DMS53 treated with DMSO at 0.1 percent for 48 hours (cell line): ENCODE measurements around the gene MMP17.
A peak's percentile ranks its signal among the peaks of the same experiment; 100 is the strongest.

Source experiments
- DNase-seq: peaks from one replicate; lab custom pipeline; 2025; ENCODE audit not compliant: unreplicated experiment; lab: John Stamatoyannopoulos, UW

The MMP17 gene

DNA sequence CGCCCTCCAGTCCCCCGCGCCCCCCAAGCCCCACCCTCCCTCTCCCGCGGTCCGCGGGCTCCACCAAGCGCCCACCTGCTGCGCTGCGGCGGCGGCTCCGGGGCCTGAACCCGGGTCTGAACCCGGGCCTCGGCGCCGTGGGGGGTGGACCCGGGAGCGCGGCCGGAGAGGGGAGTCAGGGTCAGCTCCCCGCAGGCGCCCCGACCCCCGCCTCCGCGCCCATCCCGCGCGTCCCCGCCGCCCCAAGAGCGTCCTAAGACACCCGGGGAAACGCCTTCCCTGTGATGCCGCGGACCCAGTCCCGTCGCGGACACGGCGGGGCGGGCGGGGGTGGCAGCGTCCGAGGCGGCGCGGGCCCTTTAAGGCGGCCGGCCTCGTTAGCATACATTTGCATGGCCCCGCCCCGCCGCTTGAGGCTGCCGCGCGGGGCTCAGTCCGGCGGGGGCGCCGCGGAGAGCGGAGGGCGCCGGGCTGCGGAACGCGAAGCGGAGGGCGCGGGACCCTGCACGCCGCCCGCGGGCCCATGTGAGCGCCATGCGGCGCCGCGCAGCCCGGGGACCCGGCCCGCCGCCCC lies at the start of gene MMP17:
Gene MMP17 (plus strand): TSS at position 433 of the 574 bp plus-strand sequence. CDS start 102 bp downstream, at position 535.
- DNase-seq: peak; percentile 29

- DNase-seq: no peak
Measured at GRCh38 chr12:131779027-131779426, 49.2 kb upstream of the MMP17 start.

- no peak for DNase-seq
Measured at GRCh38 chr12:131782061-131782460, 46.1 kb upstream of the MMP17 start.

DNA sequence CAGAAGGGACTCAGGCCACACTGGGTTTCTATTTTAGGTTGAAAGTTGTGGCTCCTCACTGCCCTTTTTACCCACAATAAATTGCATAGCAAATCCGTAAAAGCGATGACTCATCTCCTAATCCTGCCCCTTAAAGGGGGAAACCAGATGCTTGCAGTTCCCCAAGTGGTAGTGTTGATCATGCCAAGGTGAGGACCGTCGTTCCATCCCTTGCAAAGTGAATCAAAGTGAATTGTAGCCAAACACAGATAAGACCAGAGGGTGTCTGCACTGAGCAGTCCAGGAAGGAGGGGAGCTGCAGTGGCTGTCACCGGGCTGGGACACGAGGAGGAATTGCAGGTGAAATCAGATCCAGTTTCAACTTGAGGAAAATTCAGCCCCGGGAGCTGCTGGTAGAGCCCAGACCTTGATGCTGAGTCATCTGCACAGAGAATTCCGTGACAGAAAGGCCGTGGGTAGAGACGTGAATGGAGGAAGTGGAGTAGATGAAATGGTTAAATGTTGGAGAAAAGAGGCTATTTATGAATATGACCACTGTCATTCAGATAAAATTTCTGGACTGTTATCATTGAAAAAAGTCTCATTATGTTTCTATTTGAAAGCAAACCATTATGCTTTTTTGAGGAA lies 44.2 kb upstream of the MMP17 start:
- no peak for DNase-seq

DNA sequence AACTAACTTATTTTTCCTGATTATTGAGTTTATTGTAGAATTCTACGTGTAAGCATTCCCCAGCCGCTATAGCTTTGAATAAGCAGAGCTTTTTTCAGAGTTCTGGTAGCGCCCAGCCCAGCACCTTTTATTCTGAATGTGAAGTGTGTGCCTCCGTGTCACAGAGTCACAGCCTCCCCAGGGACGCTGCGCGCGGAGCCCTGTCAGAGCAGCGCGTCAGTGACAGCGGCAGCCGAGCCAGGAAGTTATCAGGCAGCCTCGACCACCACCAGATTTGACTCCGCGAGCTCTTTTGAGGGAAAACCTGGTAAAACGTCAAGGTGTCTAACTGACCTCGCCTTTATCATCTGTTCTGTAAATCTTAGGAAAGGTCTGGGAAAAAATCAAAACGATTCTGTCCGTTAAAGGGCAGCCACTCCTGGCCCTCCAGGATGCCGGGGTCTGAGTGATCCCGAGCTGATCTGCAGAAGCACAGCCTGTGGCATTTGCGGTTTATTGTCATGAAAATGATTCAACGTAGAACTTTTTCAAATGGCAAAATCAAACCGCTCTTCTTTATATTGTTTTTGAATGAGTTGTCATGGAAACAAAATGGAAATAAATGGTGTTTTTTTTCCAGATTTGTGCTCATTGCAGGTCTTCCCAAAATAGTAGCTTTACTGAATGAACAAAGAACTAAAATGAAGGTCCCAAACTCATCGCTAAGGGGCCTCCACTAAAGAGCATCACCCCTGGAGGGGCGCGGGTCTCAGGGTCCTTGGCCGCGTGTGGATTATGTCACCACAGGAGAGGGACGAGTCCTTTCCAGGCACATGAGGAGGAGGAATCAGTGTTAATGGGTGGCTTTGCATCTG lies 43.1 kb upstream of the MMP17 start:
- no peak for DNase-seq

GRCh38 chr12:131785763-131786330 lies 42.3 kb upstream of the MMP17 start:
- DNase-seq: no peak

GRCh38 chr12:131786331-131786730 lies 41.9 kb upstream of the MMP17 start:
- DNase-seq: no peak

DNA sequence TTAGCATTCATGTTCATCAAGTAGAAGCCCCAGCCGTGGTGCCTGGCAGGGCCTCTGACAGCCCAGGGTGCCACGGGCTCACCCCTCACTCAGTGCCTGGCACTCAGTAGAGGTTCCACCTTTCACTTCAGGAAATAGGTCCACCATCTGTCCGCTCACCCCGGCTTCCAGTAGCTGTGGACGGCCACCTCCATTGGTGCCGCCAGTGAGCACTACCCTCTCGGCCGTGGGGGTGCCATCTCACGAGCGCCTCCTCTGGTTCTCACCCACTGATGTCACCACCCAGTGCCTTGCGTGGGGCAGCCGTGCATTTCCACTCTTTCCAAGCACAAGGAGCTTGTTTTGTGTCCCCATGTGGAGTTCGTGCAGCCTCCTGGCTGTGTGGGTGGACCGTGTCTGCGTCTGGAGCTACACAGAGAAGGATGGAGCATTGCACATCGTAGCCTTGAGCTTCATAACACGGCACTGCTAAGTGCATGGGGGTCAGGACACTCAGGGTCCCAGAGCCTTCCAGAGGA lies 41.0 kb upstream of the MMP17 start:
- DNase-seq: no peak

DNA sequence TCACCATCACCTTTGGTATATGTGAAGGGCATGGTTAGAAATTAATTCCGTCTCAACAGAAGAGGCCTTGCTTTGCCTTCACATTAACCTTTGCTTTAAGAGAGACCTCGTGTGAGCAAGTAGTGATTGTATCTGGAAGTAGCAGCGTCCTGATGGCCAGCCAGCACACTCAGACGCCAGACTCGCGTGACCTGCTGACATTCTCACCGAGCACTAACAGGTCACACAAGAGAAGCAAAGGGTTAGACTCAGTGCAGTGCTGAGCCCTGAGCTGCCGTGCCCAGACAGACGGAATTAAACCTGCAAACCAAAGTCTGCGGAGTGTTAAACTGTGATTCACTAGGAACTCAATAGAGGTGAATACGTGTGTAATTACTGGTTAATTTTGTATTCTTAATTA lies 40.1 kb upstream of the MMP17 start:
- no peak for DNase-seq

GRCh38 chr12:131789638-131790037 lies 38.6 kb upstream of the MMP17 start:
- DNase-seq: no peak

GRCh38 chr12:131793243-131794022 lies 34.8 kb upstream of the MMP17 start:
- DNase-seq: no peak

DNA sequence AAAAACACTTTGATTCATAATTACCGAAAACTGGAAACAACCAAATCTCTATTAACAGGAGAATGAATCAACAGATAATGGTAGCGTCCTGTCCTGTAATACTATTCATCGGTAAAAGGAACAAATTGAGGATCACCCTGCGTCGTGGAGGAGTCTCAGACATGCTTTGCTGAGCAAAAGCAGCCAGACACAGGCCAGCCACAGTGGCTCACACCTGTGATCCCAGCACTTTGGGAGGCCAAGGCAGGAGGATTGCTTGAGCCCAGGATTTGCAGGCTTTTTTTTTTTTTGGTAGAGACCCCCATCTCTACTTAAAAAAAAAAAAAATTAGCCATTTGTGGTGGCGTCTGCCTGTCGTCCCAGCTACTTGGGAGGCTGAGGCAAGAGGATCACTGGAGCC lies 34.1 kb upstream of the MMP17 start:
- no peak for DNase-seq

- no peak for DNase-seq
Measured at GRCh38 chr12:131794573-131794972, 33.6 kb upstream of the MMP17 start.

GRCh38 chr12:131795064-131795463 lies 33.1 kb upstream of the MMP17 start:
- no peak for DNase-seq

DNA sequence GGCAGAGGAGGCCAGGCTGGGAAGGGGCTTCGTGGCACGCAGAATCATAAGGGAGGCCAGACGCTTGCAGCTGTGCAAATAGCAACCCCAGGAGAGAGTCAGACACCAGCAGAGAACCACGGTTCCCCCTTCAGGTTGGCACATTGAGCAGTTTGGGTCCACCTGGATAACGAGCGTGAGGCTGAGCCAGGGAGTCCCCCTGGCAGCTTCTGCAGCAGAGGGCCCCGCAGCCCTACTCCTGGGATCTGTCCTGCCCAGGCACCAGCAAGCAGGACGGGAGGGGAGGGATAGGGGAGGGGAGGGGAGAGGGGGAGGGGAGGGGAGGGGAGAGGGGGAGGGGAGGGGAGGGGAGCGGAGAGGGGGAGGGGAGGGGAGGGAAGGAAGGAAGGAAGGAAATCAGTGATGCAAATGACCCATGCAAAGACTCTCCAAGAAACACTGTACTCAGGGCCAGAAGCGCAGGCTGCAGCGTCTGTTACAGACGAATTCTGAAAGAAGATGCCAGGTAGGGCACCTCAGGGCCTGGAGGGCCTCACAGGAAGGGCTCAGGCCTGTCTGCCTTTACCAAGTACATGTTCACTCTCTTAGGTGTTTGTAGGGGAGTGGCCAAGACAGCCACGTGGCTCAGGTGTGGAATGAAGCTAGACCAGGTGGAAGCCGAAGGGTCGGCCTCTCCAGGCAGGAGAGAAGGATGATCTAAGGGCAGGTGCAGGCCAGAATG lies 32.3 kb upstream of the MMP17 start:
- DNase-seq: no peak

DNA sequence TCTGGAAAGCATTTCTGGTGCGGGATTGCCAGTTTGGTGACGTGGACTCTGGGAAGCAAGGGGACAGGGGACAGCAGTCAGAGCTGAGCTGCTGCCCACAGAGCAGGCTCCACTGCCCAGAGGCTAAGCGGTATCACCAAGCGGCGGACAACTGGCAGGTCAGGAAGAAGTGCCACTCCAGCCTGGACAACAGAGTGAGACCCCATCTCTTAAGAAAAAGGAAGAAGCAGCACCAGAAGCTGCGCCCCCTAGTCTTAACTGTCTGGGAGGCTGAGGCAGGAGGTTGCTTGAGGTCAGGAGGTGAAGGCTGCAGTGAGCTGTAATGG lies 31.8 kb upstream of the MMP17 start:
- no peak for DNase-seq

DNA sequence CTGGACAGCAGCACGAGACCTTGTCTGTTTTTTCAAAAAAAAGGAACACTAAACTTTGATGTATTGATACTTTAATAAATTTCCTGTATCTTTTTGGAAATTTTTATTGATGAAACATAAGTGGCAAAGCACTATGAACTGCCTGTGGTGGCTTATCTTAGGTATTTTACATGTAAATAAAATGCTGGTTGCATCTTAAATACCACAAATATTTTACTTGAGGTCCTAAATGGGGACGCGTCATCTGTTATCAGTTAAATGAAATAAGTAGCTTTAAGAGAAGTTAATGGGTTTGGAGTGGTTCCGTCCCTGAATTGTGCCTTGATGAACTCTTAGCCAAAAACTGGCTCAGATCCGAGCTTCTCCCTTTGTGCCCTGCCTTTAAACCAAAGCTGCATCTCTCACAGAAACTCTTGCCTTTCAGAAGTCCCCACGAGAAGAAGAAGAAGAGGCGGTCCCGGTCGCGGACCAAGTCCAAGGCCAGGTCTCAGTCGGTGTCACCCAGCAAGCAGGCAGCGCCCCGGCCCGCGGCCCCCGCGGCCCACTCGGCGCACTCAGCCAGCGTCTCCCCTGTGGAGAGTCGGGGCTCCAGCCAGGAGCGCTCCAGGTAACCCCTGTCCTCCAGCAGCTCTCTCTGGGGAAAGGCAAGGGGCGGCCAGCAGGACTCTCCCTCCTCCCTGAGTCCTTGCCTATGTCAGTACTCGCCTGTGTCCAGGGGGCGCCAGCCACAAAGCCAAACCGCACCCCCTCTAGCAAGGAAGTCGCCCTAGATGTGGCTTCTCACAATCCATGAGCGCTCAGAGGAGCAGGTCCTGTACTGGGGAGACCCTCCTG lies 31.2 kb upstream of the MMP17 start:
- DNase-seq: no peak

- no peak for DNase-seq
Measured at GRCh38 chr12:131797588-131797934, 30.6 kb upstream of the MMP17 start.

DNA sequence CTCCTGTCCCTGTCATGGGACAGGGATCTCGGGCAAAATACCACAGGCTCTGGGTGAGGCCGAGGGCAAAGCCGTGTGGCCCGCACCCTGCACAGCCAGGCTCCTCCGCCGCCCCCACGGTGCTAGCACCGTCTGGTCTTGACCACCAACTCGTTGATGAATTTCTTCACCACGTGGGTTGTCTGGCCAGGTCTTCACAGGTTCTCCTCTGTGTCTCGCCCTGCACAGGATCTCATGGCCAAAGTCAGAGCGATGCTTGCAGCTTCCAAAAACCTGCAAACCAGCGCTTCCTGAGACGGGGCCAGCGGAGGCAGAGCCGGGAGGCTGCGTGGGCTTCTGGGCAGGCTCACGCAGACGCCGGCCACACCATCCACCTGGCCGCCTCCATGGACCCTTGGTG lies 29.0 kb upstream of the MMP17 start:
- no peak for DNase-seq
